Stimulated activated CD8-positive, alpha-beta memory T cell treated with anti-CD3 and anti-CD28 coated beads, Interleukin-7, amount 100 ng/mL, for 4 hours (primary cell): ENCODE data around the gene LAMTOR2.
"Not testable (repeated sequence)": the region's sequence is repeated elsewhere in the genome, so short reads cannot be mapped to it uniquely, and the experiment has no call there.

Experiments used
- DNase-seq, 2 donors: peaks; one replicate each; pipeline ENCODE4 v3.0.0-alpha.2; 2020; ENCODE audit warnings: low read depth in 2 of 2

Gene LAMTOR2

DNA sequence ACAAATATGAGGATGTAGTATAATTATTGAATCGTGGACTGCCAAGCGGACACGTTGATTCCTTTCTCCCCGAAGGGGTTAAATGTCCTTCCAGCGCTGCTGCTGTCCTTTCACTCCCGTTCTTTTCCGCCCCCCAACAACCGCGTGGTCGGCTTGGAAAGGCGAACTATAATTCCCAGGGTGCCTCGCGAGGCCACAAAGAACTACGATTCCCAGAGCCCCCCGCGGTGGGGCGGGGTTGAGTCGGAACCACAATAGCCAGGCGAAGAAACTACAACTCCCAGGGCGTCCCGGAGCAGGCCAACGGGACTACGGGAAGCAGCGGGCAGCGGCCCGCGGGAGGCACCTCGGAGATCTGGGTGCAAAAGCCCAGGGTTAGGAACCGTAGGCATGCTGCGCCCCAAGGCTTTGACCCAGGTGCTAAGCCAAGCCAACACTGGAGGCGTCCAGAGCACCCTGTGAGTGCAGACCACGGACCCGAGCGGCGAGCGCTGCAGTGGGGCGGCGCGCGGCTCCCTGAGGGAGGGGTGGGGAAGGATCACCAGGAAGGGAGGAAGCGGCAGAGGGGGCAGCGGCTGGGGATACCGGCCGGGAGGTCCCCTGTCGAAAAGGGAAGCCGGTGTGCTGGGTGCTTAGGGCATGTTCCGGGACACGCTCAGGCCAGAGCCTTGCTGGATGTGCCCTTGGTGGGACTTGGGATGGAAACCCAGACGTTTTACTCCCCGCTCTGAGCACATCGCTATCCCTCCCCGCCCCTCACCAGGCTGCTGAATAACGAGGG, at the start of gene LAMTOR2:
LAMTOR2 (plus strand) TSS at position 283 of the 781 bp plus-strand sequence; CDS start at position 391, 108 bp downstream.
- peak; percentile 93 to 94 for DNase-seq

DNA sequence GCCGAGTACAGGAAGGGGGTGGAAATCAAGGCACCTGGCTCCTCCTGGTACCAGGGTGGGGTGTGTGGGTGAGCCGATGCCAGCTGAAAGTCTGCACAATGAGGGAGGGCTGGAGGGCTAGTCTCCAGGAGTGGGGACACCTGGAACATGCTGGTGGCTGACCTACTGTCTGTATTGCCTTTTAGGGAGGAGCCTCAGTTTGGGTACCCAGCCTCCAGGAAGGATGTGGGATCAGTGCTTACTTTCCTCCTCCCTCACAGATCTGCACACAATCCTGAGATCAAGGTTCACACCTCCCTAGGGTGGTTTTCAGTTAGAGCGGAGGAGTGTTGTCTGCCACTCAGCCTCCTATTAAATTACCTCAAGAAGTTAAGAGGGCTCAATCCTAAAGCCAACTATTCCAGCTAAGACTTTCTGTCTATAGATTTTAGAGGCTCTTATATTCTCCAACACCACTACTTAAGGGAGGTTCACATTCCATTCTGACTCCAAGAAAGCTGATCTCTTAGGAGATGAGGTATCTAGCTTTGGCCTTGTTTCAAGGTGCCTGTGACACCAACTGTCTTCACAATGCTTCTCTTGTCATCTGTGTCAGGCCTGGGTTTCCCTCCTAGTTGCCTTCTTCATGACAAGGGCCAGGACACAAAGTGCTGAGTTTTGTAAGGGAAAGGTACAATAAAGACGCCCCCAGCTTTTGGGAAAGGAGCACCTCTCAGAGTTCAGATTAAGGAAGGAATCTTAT, 49.6 kb upstream of the LAMTOR2 start:
- DNase-seq = no peak

DNA sequence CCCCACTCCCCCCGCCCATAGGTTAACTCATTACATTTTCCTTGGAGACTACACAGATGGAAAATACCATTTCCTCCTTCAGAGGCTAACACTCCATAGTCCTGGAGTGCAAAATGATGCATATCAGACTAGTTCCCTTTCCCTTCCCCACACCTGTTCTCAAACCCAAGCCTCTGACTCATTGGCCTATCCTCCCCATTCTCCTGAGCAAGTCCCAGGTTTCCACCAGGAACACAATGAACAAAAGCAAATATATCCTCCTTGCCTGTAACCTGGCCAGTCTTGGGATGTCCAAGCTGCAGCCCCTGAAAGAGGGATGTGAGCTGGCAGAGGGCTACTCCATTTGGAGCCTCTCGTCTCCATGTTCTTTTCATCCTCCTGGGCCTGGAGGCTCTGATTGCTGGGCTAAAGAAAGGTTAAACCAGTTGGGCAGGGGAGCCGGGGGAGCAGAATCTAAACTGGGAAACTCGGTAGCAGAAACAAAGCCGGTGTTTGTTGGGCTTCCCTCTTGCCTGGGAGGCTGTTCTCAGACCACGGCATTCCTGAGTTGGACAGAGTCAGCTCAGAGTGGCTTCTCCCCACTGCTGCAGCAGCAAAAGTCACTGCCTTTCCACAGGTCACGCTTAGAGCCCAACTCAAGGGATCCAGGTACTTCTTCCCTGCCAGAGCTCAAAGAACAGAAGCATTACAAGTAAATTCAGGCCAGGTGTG, 47.8 kb upstream of the LAMTOR2 start:
- no peak for DNase-seq

DNA sequence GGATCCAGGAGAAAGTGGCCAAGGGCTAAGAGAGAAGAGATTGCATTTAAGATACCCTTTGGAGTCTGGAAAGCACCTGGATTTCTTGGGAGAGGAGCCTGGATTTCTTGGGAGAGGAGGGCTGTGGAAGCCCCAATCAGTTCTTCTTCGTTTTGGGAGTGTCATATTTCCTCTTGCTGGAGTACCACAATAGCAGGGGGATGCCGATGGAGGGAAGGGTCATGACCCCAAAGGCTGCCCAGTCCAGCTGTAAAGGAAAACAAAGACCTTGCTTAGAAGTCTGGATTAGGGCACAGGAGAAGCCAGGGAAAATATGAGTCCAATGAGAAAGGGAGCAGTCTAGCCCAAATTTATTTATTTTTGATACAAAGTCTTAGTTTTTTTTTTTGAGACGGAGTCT, 45.2 kb upstream of the LAMTOR2 start:
- no peak for DNase-seq

DNA sequence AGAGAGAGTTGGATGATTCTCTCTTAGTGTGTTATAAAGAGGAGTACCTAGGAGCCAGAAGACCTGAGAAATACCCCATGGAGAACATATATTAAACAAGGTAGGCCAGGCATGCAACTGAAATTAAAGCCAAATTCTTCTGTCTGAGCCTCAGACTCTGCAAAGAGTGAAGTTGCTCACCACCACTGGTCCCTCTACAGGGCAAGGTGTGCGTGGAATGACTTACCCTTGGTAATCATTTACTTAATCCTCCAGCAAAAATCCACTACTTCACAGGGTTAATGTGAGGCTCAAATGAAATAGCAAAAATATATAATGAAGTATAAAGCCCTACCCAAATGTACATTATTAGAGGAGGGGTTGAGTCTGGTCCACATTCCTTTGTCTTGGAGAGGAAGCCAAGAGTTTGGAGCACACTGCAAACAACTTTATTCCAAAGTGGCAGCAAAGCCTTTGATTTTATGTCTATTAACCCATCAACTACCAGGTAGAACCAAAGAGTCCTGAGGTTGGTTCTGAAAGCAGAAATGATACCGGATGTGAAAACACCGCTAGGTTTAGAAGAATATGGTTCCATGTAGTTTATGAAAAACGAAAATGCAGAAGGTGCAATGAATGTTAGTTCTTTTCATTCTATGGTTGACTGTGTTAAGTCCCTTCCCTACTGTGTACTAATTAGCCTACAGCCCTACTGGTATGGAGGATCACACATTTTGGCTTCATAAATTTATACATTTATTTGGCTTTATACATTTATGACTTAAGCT, 42.3 kb upstream of the LAMTOR2 start:
- no peak for DNase-seq

DNA sequence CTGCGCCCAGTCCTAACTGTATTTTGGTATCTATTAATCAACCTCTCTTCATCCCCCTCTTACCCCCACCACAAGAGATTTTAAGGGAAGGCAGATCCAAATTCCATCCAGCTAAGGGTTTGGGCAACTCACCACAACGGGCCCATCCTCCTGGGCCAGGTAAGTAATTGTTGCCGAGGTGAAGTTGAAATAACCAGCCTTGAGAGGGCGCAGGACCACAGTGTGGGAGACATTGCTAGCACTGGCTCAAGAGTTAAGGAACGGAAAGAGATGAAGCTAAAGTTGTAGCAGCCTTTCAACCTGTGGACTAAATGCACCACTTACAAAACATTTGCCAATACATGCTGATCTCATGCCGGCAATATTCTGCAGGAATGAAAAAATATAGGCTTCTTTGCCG, 39.8 kb upstream of the LAMTOR2 start:
- DNase-seq = no peak

DNA sequence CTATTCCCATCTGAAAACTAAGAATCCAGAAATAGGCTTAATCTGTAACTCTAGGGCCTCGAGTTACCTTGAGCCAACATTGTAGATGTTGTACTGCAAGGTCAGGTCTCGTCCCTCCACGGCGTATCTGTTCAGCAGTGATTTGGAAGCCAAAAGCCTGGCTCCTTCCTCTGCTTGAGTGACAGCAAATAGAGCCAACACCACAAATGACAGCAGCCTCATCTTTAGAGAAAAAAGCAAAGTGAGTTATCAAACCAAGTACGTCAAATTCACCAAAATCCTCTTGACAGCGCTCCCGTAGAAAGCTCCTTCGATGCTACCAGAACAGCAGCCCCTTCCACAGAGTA, 34.7 kb upstream of the LAMTOR2 start:
- DNase-seq = no peak

DNA sequence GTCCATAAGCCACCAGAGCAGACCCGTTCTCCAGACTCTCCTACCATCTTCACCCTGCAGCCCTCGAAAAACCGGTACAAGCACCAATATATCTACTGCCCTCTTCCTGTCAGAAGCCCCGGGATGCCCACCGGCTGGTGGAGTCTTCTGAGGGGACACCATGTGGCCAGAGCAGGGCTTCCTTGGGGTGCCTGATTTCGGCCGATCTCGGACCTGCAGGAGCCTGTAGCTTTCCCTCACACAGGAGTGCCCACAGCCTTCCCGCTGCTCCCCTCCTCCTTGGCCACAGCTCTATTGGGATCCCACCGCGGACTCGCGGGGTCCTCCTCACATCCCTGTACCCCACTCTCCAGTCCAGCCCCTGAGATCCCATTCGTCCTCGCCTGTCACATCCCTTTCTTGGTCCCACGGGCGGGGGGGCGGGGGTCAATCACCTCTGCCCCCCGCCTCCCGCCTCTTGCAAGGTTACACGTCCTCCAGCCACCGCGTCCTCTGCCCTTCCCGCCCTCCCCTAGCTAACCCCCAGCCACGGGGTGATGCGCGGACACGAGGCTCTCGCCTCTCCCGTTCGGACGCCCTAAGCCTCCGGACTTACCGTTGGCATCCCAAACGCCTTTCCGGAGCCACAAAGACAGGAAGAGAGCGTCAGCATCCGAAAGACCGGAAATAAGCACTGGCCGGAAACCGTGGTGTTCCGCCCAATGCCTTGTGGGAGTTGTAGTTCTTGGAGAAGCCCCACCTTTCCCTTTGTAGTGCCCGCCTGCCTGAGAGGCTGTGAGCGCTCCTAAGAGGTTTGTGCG, 34.1 kb upstream of the LAMTOR2 start, which contains the start of gene SSR2:
SSR2 (minus strand) TSS at position 659 of the 800 bp plus-strand sequence. CDS start 784 bp downstream, outside the sequence.
- peak; percentile 72 to 74 for DNase-seq

DNA sequence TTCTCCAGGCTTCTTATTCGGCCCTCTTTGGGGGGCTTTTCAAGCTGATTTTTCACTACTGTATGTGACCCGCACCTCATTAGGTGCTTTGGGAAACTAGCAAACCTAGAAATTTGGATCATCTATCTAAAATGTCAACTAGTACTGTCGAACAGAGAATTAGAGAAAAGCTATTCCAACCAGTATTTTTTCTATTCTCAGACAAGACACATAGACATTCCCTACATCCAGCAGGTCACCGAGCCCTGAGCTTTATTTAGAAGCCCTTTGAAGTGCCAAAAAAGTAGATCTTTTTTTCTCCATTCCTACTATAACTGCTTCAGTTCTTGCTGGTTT, 33.5 kb upstream of the LAMTOR2 start:
- no peak for DNase-seq

DNA sequence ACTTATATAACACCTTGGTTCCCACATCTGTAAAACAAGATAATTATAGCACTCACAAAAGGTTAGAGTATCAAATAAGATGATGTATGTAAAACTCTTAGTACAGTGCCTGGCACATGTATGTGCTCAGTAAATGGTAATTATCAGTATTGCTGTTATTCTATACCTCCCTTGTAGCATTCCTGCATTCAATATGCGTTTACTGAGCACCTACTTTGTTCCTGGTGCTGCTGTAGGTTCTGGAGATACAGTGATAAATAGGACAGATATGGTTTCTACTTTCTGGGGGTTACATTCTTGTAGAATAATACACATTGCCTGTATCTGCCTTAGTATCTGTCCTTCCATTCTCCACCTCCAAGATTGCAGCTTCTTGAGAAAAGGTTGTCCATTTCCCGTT, 32.6 kb upstream of the LAMTOR2 start:
- no peak for DNase-seq

DNA sequence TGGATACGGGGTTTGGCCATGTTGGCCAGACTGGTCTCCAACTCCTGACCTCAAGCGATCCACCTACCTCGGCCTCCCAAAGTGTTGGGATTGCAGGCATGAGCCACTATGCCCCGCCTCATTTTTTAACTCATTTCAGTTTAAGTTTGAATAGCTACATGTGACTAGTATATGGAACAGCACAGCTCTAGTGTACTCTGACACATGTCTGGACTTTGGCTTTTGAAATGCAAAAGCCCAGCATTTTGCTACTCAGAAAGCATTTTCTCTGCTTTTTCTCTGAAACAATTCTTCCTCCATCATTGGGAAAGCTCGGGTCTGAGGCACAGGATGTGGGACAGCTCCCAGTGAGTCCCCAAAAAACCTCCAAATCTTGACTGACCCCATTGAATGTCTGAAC, 29.8 kb upstream of the LAMTOR2 start:
- no peak for DNase-seq

DNA sequence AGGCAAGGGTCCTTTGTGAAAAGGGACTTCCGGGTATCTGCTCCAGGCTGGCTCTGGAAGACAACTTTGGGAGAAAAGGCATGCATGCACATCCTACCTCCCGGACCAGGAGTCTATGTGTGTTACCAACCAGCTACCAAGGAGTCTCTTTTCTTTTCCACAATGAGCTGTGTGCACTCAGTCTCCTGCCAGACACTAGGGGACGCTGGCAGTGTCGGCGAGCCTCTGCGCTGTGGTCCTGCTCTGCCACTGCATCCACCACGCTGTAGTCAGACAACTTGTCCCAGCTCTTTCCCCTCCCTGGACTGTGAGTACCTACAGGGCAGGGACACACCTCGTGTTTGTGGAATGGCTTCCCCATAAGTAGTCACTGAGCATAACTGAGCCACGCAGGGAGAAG, 28.7 kb upstream of the LAMTOR2 start:
- DNase-seq = no peak

DNA sequence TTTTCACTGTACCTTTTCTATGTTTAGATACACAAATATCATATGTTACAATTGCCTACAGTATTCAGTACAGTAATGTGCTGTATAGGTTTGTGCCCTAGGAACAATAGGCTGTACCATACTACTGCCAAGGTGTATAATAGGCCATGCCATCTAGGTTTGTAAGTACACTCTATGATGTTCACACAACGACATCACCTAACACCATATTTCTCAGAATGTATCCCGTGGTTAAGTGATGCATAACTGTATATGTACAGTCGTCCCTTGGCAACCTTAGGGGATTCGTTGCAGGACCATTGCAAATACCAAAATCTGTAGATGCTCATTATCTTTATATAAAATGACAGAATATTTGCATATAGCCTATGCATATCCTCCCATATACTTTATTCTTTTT, 28.0 kb upstream of the LAMTOR2 start:
- no peak for DNase-seq

DNA sequence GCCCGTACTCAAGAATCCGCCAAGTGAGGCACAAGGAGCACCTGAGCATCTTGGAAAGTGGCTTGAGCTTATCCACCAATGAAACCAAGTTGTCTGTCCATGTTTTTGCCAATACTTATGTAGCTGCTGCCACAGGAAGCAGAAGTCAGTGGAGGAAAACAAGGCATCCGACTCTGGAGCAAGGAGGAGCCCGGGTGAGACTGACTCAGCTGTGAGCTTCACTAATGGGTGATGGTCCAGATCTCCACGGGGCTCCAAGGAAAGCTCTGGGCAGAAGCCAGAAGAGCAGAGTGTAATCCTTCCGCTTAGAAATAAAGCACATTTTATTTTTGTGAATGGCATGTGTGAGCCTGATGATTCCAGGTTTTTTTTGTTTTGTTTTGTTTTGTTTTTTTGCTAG, 21.6 kb upstream of the LAMTOR2 start:
- DNase-seq = no peak

DNA sequence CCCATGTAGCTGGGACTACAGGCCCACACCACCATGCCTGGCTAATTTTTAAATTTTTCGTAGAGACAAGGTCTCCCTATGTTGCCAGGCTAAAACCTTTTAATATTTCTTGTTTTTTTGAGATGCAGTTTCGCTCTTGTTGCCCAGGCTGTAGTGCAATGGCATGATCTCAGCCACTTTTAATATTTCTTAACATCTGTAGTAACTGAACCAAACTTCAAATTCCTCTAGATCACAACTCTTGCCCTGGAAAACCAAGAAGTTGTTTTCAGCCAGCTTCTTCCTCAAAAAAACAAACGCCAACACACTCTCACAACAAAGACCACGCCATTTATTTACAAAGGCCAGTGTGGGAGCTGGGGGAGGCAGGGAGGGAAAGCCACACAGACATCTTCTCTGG, 19.6 kb upstream of the LAMTOR2 start:
- DNase-seq = not testable (repeated sequence)

DNA sequence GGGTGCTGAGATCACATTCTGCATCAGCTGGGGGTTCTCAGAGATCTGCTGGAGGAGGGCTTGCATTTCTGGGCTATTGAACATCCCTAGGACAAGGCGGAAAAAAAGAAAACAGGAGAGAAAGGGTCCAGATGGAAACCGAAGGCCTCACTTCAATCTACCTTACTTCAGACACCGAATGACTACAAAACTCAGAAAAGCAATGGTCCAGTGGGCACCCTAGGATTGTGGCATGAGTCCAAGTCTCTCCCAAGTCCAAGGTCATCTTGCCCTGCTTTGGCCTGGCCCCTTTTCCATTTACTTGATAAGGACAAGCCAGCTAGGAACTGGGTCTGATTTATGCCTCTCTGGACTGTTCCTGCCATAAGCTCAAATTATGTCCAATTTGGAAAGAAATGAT, 11.8 kb upstream of the LAMTOR2 start:
- no peak for DNase-seq

DNA sequence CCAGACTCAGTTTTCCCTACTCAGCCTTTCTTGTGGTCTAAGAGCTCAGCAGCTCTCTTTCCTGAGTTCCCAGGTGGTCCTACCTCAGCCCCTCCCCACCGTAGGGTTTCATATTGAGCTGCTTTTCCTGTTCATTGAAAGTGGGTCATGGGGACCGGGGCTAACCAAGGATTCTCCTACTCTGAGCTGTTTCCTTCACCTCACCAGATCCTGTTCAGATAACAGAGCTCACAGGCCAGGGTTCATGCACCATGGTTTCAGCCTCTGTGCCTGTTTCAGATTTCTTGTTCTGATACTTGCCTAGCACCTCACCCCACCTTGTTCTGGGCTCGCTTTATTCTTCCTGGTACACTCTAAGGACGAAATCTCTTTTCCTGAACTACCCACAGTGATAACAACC, 9.5 kb upstream of the LAMTOR2 start:
- no peak for DNase-seq

DNA sequence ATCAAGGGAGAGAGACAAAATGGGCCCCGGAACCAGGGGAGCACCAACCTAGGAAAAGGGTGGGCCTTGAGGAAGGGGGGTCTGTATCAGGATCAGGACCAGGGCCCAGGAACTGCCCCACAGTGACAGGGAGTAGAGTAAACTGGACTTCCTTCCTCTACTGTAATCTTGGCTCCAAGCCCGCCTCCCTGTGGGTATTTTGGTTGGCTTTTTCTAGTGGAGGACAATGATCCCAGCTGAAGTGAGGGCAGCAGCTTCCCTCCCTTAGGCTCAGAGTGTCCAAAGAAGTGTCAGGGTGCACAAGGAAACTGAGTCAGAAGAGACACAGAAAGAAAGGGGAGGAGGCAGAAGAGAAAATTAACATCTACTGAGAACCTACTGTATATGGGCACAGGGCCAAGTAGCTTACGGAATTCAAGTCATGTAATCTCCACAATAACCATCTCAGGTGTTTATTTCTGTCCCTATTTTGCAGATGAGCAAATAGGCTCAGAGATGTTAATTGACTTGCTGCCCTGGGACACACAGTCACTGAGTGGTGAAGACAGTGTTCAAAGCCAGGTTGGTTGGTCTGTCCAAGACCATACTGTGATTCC, 5.8 kb upstream of the LAMTOR2 start:
- DNase-seq = no peak

DNA sequence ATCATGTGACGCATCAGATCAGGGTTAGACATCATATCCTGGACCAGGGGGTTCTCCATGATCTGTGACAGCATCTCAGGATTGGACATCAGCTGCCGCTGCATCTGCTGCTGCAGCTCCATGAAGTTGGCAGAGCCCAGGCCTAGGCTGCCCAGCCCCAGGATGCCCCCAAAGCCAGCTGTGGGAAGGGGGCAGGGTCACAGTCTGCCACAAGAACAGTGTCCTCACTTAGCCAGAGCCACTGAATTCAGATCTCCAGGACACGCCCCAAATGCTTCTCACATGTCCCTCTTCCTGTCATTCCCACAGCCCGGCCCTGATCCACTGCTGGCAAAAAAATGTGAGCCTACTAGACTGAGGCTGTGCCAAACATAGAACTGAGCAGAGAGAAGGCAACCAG, 4.2 kb upstream of the LAMTOR2 start:
- no peak for DNase-seq

DNA sequence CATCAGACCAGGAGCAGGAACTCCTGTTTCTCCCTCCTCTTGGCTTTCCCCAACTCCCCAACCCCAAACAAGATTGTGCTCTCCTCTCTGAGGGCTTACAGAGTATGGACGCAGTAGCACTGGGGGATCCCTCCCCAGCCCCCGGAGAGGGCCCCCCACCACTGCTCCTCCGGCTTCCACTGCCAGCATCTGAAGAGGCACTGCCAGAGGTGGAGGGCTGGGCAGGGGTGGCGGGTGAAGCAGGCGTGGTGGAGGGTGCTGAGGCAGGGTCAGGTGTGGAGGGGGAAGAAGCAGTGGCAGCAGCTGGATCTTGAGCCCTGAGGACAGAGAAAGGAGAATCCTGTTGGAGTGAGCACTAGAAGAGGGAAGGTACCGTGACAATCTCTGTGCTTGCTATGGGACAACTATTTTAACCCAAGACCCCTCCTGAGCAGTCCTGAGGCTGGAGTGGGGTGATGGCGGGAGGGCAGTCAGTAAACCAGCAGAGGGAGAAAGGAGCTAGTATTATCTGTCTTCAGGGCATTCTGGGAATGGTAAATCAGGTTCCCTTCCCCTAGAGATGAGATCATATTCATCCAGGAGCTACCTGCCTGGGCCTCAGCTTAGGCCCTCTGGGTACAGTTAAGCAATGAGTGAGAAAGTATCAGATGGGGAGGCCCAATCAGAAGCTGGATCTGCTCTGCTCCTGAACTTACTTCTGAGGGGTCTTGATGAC, 3.4 kb upstream of the LAMTOR2 start:
- DNase-seq = no peak
